ENCODE measurements around the gene AP4B1.

AP4B1 gene

GRCh38 chr1:113916974-113917373 lies 12.4 kb upstream of the AP4B1 start:
- Histone ChIP-seq H3K4me1 (ENCODE audit: low read length) (no peaks in the 10 kb centered on the region), H2AFZ (ENCODE audit: low read depth, low read length) (no peak overlapping the region), H3K9ac (ENCODE audit: low read length) (no peak overlapping the region), H3K79me2 (ENCODE audit: low read length) (no peaks in the 10 kb centered on the region), H3K9me3 (ENCODE audit: insufficient read depth, low read length) (no peaks in the 10 kb centered on the region), H3K27ac (ENCODE audit: low read length) (no peak overlapping the region), H3K4me2 (ENCODE audit: low read length) (no peak overlapping the region), H4K20me1 (ENCODE audit: insufficient read depth, low read length) (no peaks in the 10 kb centered on the region), H3K4me3 (ENCODE audit: low read length) (no peak overlapping the region), H3K27me3 (ENCODE audit: low read depth, low read length) (no peaks in the 10 kb centered on the region), H3K36me3 (replicated peaks; ENCODE audit: low read depth, low read length) (peaks cover 2% of the 10 kb centered on the region)
- TF ChIP-seq, protein P1, sequence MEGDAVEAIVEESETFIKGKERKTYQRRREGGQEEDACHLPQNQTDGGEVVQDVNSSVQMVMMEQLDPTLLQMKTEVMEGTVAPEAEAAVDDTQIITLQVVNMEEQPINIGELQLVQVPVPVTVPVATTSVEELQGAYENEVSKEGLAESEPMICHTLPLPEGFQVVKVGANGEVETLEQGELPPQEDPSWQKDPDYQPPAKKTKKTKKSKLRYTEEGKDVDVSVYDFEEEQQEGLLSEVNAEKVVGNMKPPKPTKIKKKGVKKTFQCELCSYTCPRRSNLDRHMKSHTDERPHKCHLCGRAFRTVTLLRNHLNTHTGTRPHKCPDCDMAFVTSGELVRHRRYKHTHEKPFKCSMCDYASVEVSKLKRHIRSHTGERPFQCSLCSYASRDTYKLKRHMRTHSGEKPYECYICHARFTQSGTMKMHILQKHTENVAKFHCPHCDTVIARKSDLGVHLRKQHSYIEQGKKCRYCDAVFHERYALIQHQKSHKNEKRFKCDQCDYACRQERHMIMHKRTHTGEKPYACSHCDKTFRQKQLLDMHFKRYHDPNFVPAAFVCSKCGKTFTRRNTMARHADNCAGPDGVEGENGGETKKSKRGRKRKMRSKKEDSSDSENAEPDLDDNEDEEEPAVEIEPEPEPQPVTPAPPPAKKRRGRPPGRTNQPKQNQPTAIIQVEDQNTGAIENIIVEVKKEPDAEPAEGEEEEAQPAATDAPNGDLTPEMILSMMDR (IDR thresholded peaks at IDR 0.05; ENCODE audit: low read depth, low read length) = no peak
- no peak for TF ChIP-seq EZH2phosphoT487 (IDR thresholded peaks at IDR 0.05; ENCODE audit: low read depth)

- Histone ChIP-seq H4K20me1 (ENCODE audit: insufficient read depth, low read length) (no peaks in the 10 kb centered on the region), H3K9ac (ENCODE audit: low read length) (no peak overlapping the region), H3K27me3 (ENCODE audit: low read depth, low read length) (no peaks in the 10 kb centered on the region), H3K4me3 (ENCODE audit: low read length) (no peak overlapping the region), H3K4me2 (ENCODE audit: low read length) (no peak overlapping the region), H3K27ac (ENCODE audit: low read length) (no peak overlapping the region), H3K9me3 (ENCODE audit: insufficient read depth, low read length) (no peaks in the 10 kb centered on the region), H3K79me2 (ENCODE audit: low read length) (no peaks in the 10 kb centered on the region), H3K4me1 (ENCODE audit: low read length) (no peaks in the 10 kb centered on the region), H2AFZ (ENCODE audit: low read depth, low read length) (no peak overlapping the region), H3K36me3 (replicated peaks; ENCODE audit: low read depth, low read length) (peaks cover 2% of the 10 kb centered on the region)
- TF ChIP-seq EZH2phosphoT487 (IDR thresholded peaks at IDR 0.05; ENCODE audit: low read depth) = no peak
- TF ChIP-seq, protein P1 (IDR thresholded peaks at IDR 0.05; ENCODE audit: low read depth, low read length) = no peak
Measured at GRCh38 chr1:113913887-113914664, 9.5 kb upstream of the AP4B1 start.

DNA sequence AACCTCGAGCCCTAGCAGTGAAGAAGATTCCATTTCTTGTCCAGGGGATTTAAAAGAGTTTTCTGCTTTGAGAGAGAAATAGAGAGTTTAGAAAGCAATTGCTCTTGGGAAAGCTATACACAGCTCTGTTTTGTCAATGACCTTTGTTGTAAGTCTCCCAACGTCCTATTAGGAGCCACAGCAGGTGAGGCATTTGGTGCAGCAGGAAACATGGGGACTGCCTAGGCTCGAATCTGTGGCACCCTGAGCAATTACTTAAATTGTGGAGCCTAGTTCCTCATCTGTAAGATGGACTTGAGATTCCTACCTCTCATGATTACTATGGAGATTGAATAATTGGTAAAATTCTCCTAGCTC lies 8.7 kb upstream of the AP4B1 start:
- H3K4me2 ChIP-seq (ENCODE audit: low read length) = no peak overlapping the region
- H3K27me3 ChIP-seq (ENCODE audit: low read depth, low read length) = no peaks in the 10 kb centered on the region
- no peak for TF ChIP-seq EZH2phosphoT487 (IDR thresholded peaks at IDR 0.05; ENCODE audit: low read depth)
- TF ChIP-seq, protein P1 (IDR thresholded peaks at IDR 0.05; ENCODE audit: low read depth, low read length) = no peak
- H3K4me3 ChIP-seq (ENCODE audit: low read length) = no peak overlapping the region
- no peaks in the 10 kb centered on the region for H3K4me1 ChIP-seq (ENCODE audit: low read length)
- H3K27ac ChIP-seq (ENCODE audit: low read length) = no peak overlapping the region
- peaks cover 2% of the 10 kb centered on the region for H3K36me3 ChIP-seq (replicated peaks; ENCODE audit: low read depth, low read length)
- no peak overlapping the region for H2AFZ ChIP-seq (ENCODE audit: low read depth, low read length)
- H3K9me3 ChIP-seq (ENCODE audit: insufficient read depth, low read length) = no peaks in the 10 kb centered on the region
- H3K79me2 ChIP-seq (ENCODE audit: low read length) = no peaks in the 10 kb centered on the region
- H4K20me1 ChIP-seq (ENCODE audit: insufficient read depth, low read length) = no peaks in the 10 kb centered on the region
- H3K9ac ChIP-seq (ENCODE audit: low read length) = no peak overlapping the region

DNA sequence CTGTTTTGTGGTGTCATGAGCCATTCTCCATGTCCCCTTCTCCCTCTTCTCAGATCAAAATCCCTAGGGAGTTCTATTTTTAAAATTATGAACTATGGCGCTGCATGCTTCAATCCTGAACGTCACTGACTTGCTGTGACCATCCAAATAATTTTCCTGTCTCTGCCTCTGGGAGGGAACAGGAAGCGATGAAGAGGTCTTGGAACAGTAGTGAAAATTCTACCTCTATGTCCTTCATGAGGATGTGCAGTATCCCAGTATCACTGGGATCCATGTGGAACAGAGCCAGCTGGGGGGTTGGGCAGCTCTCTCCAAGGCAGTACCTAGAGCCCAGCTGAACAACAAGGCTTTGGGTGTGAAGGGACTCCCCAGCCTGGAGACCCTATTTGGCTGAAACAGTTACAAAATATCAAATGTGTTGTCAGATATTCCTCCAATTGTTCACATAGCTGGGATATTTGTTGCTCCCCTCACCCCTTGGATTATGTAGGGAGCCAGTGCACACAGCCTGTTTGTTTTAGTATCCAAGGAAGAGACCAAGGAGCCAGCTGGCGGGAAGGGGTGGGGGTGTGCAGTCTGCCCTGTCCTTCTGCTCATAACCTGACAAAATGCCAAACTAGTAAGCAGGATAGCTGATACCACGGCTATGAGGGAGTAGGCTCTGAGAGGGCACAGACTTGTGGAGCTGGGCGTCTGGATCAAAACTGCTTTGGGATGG lies 8.2 kb upstream of the AP4B1 start:
- Histone ChIP-seq H3K79me2 (ENCODE audit: low read length) (no peaks in the 10 kb centered on the region), H3K36me3 (replicated peaks; ENCODE audit: low read depth, low read length) (peaks cover 2% of the 10 kb centered on the region), H4K20me1 (ENCODE audit: insufficient read depth, low read length) (no peaks in the 10 kb centered on the region), H3K4me3 (ENCODE audit: low read length) (no peak overlapping the region), H3K9me3 (ENCODE audit: insufficient read depth, low read length) (no peaks in the 10 kb centered on the region), H3K4me1 (ENCODE audit: low read length) (no peaks in the 10 kb centered on the region), H3K27me3 (ENCODE audit: low read depth, low read length) (no peaks in the 10 kb centered on the region), H3K4me2 (ENCODE audit: low read length) (no peak overlapping the region), H3K9ac (ENCODE audit: low read length) (no peak overlapping the region), H2AFZ (ENCODE audit: low read depth, low read length) (no peak overlapping the region), H3K27ac (ENCODE audit: low read length) (no peak overlapping the region)
- no peak for TF ChIP-seq EZH2phosphoT487 (IDR thresholded peaks at IDR 0.05; ENCODE audit: low read depth)
- TF ChIP-seq, protein P1 (IDR thresholded peaks at IDR 0.05; ENCODE audit: low read depth, low read length) = no peak

All from OCI-LY3 (cell line).